Lung microvascular endothelial cell (primary cell): Measurements from ENCODE around the gene HNRNPK. TPM values are rescaled to one million over a fixed set of nuclear protein-coding genes. Genes with fewer than 3 reads are reported as not detected.
A peak's percentile ranks its signal among the peaks of the same experiment; 100 is the strongest.

Source experiments
- DNase-seq, 2 donors: peaks; one replicate each; pipeline versions ENCODE4 v3.0.0 to v3.0.0-alpha.2; 2010; ENCODE audit warnings: low read depth in 2 of 2
- total RNA-seq: library from RNA; depleted of rRNA; stranded (reverse); fragments of >200 nt; gene quantifications from 2 replicates; pipeline ENCODE4 v1.2.1, GENCODE V29; 2014

The HNRNPK gene
- total RNA-seq, 1 donor from 2014 or later = 486 TPM

DNA sequence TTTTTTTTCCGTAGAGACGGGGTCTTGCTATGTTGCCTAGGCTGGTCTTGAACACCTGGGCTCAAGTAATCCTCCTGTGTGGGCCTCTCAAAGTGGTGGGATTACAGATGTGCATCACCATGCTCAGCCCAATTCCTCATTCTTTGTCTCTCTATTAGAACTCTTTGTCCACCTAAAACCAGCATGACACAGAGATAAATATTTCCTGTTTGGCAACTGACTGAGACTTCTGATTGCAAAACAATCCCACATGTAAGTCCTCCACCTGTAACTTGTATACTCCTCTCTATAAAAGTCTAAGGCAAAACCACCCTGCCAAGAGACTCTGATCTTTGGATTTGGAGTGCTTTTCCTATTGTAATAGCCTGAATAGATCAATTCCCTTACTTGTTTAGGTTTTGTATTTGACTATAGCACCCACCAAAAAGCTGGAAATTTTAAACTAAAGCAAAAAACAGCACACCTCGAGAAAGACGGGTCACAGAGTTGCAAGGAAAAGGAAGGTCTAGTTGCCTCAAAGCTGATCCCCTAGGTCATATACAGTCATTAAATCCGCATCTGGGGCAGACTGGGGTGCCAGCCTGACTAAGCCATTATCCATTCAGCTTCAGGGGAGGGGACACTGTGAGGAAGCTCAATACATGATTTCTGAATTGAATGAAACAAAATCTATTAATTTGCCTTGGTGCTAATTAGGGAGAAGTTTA, 45.3 kb downstream of the HNRNPK start:
- DNase-seq = peak; percentile 28 to 43

DNA sequence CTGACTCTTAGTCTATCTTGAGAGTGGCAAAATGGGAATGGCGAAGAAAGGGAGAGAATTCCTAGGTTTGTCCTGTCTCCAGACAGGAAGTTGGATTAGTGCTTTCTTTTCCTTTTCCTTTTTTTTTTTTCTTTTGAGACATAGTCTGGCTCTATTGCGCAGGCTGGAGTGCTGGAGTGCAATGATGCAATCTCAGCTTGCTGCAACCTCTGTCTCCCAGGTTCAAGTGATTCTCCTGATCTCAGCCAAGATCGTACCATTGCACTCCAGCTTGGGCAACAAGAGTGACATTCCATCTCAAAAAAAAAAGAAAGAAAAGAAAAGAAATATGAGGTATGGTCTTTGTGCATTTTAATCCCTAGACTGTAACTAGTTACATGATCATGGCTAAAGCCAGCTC, 46.2 kb downstream of the HNRNPK start:
- peak in 1 of 2 donors; percentile 35 for DNase-seq

DNA sequence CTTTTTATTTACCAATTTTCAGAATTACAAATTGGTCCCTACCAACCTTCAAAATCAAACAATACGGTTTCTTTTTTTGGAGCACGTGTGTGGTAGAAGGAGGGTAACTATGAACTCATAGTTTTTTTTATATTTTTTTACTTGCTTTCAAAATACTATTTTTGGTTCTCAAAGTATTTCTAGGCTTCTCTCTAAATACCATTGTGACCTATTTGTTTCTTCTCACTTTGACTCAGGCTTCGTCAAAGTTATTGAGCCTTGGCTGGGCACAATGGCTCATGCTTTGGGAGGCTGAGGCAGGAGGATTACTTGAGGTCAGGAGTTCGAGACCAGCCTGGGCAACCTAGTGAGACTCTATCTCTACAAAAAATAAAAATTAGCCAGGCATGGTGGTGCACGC, 47.2 kb downstream of the HNRNPK start:
- DNase-seq = no peak

DNA sequence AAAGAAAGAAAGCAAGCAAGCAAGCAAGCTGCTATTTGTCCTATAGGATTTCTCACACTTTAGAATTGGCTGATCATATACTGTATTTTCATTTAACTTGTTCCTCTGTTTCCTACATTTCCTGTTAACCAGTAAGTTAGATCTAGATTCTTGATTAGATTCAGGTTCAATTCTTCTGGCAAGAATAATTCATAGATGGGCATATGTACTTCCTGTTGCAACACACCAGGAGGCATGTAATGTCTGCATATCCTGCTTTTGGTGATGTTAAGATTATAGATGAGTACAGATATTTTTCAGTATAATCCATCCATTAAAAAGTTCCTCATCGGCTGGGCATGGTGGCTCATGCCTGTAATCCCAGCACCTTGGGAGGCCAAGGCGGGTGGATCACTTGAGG, 48.0 kb downstream of the HNRNPK start:
- DNase-seq = no peak

DNA sequence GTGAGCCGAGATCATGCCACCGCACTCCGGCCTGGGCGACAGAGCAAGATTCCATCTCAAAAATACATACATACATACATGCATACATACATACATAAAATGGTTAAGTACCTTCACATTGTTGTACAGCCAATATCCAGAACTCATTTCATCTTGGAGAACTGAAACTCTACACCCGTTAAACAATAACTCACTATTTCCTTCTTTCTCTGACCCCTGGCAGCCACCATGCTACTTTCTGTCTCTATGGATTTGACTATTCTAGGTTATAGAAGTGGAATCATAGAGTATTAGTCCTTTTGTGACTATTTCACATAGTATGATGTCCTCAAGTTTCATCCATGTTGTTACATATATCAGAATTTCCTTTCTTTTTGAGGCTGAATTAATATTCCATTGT, 49.1 kb downstream of the HNRNPK start:
- DNase-seq = no peak

DNA sequence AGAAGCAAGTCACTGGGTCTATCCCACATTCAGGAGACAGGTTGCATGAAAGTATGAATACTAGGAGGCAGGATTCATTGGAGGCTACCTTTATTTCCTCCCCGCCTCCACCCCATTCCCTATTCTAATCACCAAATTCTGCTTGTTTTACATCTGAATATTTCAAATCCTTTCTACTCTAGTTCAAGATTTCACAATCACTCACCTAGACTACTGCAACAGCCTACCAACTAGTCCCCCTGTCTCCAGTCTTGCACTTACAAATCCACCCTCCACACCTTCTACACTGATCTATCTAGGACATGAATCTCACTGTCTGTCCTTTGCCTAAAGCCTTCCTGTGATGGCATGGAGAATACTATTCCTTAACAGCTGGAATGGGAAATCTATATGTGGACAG, 52.4 kb downstream of the HNRNPK start:
- no peak for DNase-seq

DNA sequence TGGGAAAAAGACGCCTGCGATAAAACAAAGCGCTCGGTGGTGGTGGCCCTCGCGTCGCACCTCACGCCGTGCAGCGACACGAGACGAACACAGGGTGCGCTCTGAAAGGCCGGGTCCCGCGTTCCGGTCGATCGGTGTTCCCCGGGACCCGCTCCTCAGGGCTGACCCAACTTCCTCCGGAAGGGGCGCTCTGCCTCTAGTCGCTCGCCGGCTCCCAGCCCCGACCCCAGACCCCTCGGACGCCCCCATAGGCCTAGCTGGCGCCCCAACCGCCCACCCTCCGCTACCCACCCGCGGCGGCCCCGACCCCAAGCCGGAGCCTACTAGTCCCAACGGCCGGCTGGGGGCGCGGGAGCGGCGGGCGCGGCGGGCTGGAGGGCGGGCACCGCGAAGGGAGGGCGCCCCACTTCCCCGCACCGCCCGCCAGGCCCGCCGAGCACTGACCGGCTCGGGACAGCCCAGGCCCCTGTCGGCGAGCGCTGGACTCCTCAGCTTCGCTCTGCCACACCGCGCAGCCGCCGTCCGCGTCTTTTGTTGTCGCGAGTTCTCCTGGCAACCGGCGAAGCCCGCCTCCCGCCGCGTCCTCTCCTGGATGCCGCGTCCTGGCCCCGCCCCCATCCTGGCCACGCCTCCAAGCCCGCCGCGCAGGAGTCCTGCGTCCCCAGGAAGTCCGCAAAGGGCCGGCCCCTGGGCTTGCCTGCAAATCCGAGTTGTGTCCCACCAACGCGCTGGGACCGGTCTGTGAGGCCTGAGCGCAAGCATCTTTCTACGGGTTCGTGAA, 58.9 kb downstream of the HNRNPK start, which contains the start of gene KIF27:
Gene KIF27 (minus strand): TSS at position 506 of the 781 bp plus-strand sequence. CDS start 5,841 bp downstream, outside the sequence.
- DNase-seq = peak; percentile 98

DNA sequence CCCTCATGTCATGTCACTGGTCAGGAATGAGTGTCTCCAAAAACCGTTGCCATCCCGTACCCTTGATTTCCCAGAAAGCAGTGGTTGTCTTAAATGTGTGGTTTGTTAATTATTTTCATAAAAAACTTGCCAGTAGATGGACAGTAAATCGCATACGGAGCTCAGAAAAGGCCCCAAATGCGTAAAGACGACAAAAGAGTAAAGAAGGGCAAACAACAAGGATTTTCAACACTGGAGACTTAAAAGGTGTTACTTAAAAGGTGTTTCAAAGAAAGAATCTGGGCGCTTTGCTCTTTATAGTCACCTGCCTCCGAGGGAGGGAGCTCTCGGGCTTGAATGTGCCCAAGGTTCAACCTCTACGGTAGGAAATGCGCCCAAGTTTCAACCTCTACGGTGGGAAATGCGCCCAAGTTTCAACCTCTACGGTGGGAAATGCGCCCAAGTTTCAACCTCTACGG, 59.5 kb downstream of the HNRNPK start:
- DNase-seq = peak; percentile 46 to 60

DNA sequence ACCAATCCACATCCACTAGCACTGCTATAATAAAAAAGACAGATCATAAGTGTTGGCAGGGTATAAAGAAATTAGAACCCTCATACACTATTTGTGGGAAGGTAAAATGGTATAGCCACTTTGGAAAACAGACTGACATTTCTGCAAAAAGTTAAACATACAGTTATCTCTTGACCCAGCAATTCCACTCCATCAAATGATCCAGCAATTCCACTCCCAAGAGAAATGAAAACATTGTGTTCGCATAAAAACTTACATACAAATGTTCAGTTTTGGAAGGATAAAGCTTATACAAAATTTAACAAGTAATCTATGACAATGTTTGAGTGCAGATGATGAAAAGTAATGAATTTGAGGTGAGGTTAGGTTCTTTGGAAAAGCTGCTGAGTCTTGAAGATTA, 60.9 kb downstream of the HNRNPK start:
- DNase-seq = no peak

Other genes starting within 250 kb of the HNRNPK start
- gene GKAP1, start 162.4 kb downstream of the HNRNPK start, total RNA-seq = 1.1 and 1.8 TPM in 2 replicates
- gene KIF27, start 58.8 kb downstream of the HNRNPK start, total RNA-seq = 1.3 and 2.6 TPM in 2 replicates
- gene RMI1, start 590 bp upstream of the HNRNPK start, total RNA-seq = 3.3 and 3.8 TPM in 2 replicates